Measurements from ENCODE around the gene ARHGEF4. TPM values are rescaled to one million over a fixed set of nuclear protein-coding genes. Genes with fewer than 3 reads are reported as not detected.

ARHGEF4 gene
- total RNA-seq, 1 experiment from 2014 or later: 12.6 TPM

DNA sequence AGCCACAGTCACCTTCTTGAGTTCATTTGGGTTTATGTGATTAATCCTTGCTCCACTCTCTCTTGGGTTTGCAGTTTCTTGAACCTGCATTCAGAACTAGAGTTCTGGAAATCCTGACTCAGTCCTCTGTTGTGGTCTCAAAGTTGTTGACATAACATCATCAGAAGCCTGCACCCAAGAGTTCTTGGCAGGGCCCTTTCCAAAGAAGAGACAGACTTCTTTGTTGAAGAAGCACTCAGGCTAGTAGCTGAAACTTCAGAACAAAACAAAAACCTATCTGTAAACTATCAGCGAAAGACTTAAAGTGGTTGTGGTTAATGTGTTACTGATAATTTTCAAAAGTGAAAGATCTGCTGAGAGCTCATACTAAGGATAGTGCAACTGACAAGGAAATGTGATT, 135.7 kb downstream of the ARHGEF4 start:
- Histone ChIP-seq H3K27me3 (ENCODE audit: insufficient read depth, low read length) (no peaks in the 10 kb centered on the region), H3K56ac (ENCODE audit: insufficient read length, low read depth, low read length) (no peak overlapping the region), H4K91ac (ENCODE audit: insufficient read length, low read depth, low read length) (no peak overlapping the region), H3K4ac (ENCODE audit: low read depth, low read length) (no peak overlapping the region), H4K5ac (ENCODE audit: insufficient read length, low read depth, low read length) (no peak overlapping the region), H3K27ac (ENCODE audit: insufficient read length, low read depth, low read length) (no peak overlapping the region), H4K20me1 (ENCODE audit: control insufficient read depth, insufficient read depth, insufficient read length) (no peaks in the 10 kb centered on the region), H2AK5ac (ENCODE audit: insufficient read length, low read length) (no peak overlapping the region), H3K4me2 (ENCODE audit: insufficient read depth, insufficient read length, low read length) (no peak overlapping the region), H3K18ac (ENCODE audit: insufficient read length, low read depth, low read length) (no peak overlapping the region), H3K23me2 (ENCODE audit: insufficient read length, low read depth, low read length, poor library complexity, severe bottlenecking) (no peaks in the 10 kb centered on the region), H2BK5ac (ENCODE audit: insufficient read length, low read length) (no peak overlapping the region), H2BK20ac (ENCODE audit: low read depth, low read length, poor library complexity, severe bottlenecking) (no peak overlapping the region), H3K23ac (ENCODE audit: insufficient read length, low read depth, low read length) (no peak overlapping the region), H2BK15ac (ENCODE audit: low read depth, low read length) (no peak overlapping the region), H3K9me3 (ENCODE audit: control insufficient read depth, low read depth, low read length) (peaks cover 6% of the 10 kb centered on the region), H2BK12ac (ENCODE audit: insufficient read length, low read depth, low read length) (no peak overlapping the region), H3K79me2 (ENCODE audit: insufficient read depth, low read length) (0 out of 2 replicates have a peak, but pooled peaks cover 2% of the 10 kb centered on the region), H2BK120ac (ENCODE audit: low read depth, low read length, poor library complexity, severe bottlenecking) (no peak overlapping the region), H3K9ac (ENCODE audit: extremely low read depth, insufficient read length, low read length) (no peak overlapping the region), H3T11ph (ENCODE audit: low read length) (no peak overlapping the region), H4K8ac (replicated peaks; ENCODE audit: insufficient read length, low read depth, low read length) (no peak overlapping the region), H3K14ac (ENCODE audit: insufficient read depth, low read length) (no peak overlapping the region), H3K79me1 (ENCODE audit: insufficient read depth, low read depth, low read length, poor library complexity, severe bottlenecking) (no peaks in the 10 kb centered on the region), H3K4me1 (ENCODE audit: insufficient read depth, low read length) (peaks cover 3% of the 10 kb centered on the region; the same call in 1 of the 2 replicates), H2AFZ (ENCODE audit: low read length) (no peak overlapping the region)
- TF ChIP-seq, protein P1, sequence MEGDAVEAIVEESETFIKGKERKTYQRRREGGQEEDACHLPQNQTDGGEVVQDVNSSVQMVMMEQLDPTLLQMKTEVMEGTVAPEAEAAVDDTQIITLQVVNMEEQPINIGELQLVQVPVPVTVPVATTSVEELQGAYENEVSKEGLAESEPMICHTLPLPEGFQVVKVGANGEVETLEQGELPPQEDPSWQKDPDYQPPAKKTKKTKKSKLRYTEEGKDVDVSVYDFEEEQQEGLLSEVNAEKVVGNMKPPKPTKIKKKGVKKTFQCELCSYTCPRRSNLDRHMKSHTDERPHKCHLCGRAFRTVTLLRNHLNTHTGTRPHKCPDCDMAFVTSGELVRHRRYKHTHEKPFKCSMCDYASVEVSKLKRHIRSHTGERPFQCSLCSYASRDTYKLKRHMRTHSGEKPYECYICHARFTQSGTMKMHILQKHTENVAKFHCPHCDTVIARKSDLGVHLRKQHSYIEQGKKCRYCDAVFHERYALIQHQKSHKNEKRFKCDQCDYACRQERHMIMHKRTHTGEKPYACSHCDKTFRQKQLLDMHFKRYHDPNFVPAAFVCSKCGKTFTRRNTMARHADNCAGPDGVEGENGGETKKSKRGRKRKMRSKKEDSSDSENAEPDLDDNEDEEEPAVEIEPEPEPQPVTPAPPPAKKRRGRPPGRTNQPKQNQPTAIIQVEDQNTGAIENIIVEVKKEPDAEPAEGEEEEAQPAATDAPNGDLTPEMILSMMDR (conservative IDR thresholded peaks at IDR 0.05): no peak
- peaks cover 10% of the 10 kb centered on the region in 2 experiments for H3K4me1 Mint-ChIP-seq
- H3K27me3 Mint-ChIP-seq (ENCODE audit: low read depth): peaks cover 4% of the 10 kb centered on the region; the same call in 1 of the 2 replicates
- no peak for DNase-seq
- WGBS (ENCODE audit: extremely low coverage, insufficient read length, low lambda C conversion rate): no CpG with 5 or more reads among the region's 1 CpG
- no peak overlapping the region for H3K4me3 Mint-ChIP-seq
- no peak overlapping the region for H3K27ac Mint-ChIP-seq
- H3K36me3 Mint-ChIP-seq (ENCODE audit: insufficient read depth in 1 of 3, low read depth in 3 of 3): no peaks in the 10 kb centered on the region; a peak in 1 of 7 replicates
- no peaks in the 10 kb centered on the region for H3K9me3 Mint-ChIP-seq
